SK-N-SH treated with all-trans-retinoic acid at 6 μM for 48 hours (cell line): ENCODE data around the gene PRKCB.

ENCODE experiments used
- CSDC2 ChIP-seq: fragments of 250-450 bp; sonication (Bioruptor Pico); IDR thresholded peaks from 2 replicates; pipeline ENCODE4 v1.5.0; 2020; ENCODE audit warnings: mild to moderate bottlenecking, moderate library complexity
- TCF4 ChIP-seq: fragments of 250-450 bp; sonication (Bioruptor Pico); IDR thresholded peaks from 2 replicates; pipeline ENCODE4 v1.8.0; 2021; ENCODE audit warnings: mild to moderate bottlenecking, moderate library complexity, borderline replicate concordance
- TSHZ2 ChIP-seq: fragments of 250-450 bp; sonication (Bioruptor Pico); IDR thresholded peaks from 2 replicates; pipeline ENCODE4 v1.5.0; 2020; ENCODE audit warnings: mild to moderate bottlenecking, moderate library complexity
- ZC3H10 ChIP-seq: fragments of 250-450 bp; sonication (Bioruptor Pico); IDR thresholded peaks from 2 replicates; pipeline ENCODE4 v1.5.1; 2021; ENCODE audit warnings: mild to moderate bottlenecking, moderate library complexity
- ZFP30 ChIP-seq: fragments of 450-650 bp; formaldehyde crosslinking; IDR thresholded peaks from 2 replicates; pipeline ENCODE4 v1.5.0; 2022; ENCODE audit warnings: mild to moderate bottlenecking, moderate library complexity
- ZNF70 ChIP-seq: fragments of 450-650 bp; formaldehyde crosslinking; IDR thresholded peaks from 2 replicates; pipeline ENCODE4 v1.5.0; 2020; ENCODE audit warnings: mild to moderate bottlenecking, moderate library complexity

- no peak for TF ChIP-seq TCF4 (CRISPR knock-in tag)
- no peak for TF ChIP-seq TSHZ2 (CRISPR knock-in tag)
- TF ChIP-seq CSDC2: no peak
- no peak for TF ChIP-seq ZFP30 (CRISPR knock-in tag)
- TF ChIP-seq ZNF70 (CRISPR knock-in tag): no peak
- no peak for TF ChIP-seq ZC3H10 (CRISPR knock-in tag)
Observed at GRCh38 chr16:23962001-23962400, 126.2 kb downstream of the PRKCB start.
